Airway epithelial cell (primary cell): ENCODE data around the gene CD68. TPM values are rescaled to one million over a fixed set of nuclear protein-coding genes. Genes with fewer than 3 reads are reported as not detected.

Source experiments
- total RNA-seq: library from RNA; depleted of rRNA; stranded (reverse); fragments of >200 nt; gene quantifications from 2 replicates; pipeline ENCODE4 v1.2.3, GENCODE V29; 2015

Gene CD68
- total RNA-seq, result 14.8 and 21.2 TPM in 2 replicates

GRCh38 chr17:7579001-7579833 lies at the start of gene CD68:
Gene CD68, plus strand, starts transcription at chr17:7579638. Its CDS starts 40 bp downstream, at chr17:7579678.

GRCh38 chr17:7548585-7549400 lies 30.6 kb upstream of the CD68 start, which contains the start of gene TNFSF12:
Gene TNFSF12, plus strand, starts transcription at chr17:7549058. Its CDS starts 96 bp downstream, at chr17:7549154.

GRCh38 chr17:7558544-7559319 lies 20.7 kb upstream of the CD68 start, which contains the start of gene TNFSF13:
Gene TNFSF13, plus strand, starts transcription at chr17:7558750. Its CDS starts 290 bp downstream, at chr17:7559040.

GRCh38 chr17:7561589-7562207 lies 17.7 kb upstream of the CD68 start, which contains the start of gene SENP3:
Gene SENP3, plus strand, starts transcription at chr17:7561919. Its CDS starts 1,158 bp downstream, at chr17:7563077.

GRCh38 chr17:7583253-7584109 lies 4.0 kb downstream of the CD68 start, which contains the start of gene MPDU1:
Gene MPDU1, plus strand, starts transcription at chr17:7583852. Its CDS starts 11 bp downstream, at chr17:7583863.

GRCh38 chr17:7589891-7590691 lies 10.7 kb downstream of the CD68 start, which contains the start of gene SOX15:
Gene SOX15, minus strand, starts transcription at chr17:7590094. Its CDS starts 418 bp downstream, at chr17:7589676.

GRCh38 chr17:7614425-7615264 lies 35.2 kb downstream of the CD68 start, which contains the start of gene FXR2:
Gene FXR2, minus strand, starts transcription at chr17:7614897. Its CDS starts 365 bp downstream, at chr17:7614532.

GRCh38 chr17:7627250-7628121 lies 48.0 kb downstream of the CD68 start, which contains the start of gene SAT2:
Gene SAT2, minus strand, starts transcription at chr17:7627821. Its CDS starts 186 bp downstream, at chr17:7627635.

GRCh38 chr17:7629939-7630571 lies 50.6 kb downstream of the CD68 start, which contains the start of gene SHBG:
Gene SHBG, plus strand, starts transcription at chr17:7630135. Its CDS starts 38 bp downstream, at chr17:7630173.

Other genes starting within 250 kb of the CD68 start
- 0.42 and 0.78 TPM in 2 replicates for gene ACAP1, start 243.1 kb upstream of the CD68 start, total RNA-seq
- 48.4 and 61.1 TPM in 2 replicates for gene KCTD11, start 227.5 kb upstream of the CD68 start, total RNA-seq
- gene TMEM95, start 224.5 kb upstream of the CD68 start, total RNA-seq, result not detected in 2 replicates
- 13.0 and 15.8 TPM in 2 replicates for gene TNK1, start 198.5 kb upstream of the CD68 start, total RNA-seq
- gene PLSCR3, start 185.1 kb upstream of the CD68 start, total RNA-seq, result 64.6 and 96.0 TPM in 2 replicates
- gene TMEM256, start 175.5 kb upstream of the CD68 start, total RNA-seq, result 117 and 202 TPM in 2 replicates
- 6.0 and 8.9 TPM in 2 replicates for gene NLGN2, start 171.8 kb upstream of the CD68 start, total RNA-seq
- not detected in 2 replicates for gene SPEM1, start 159.3 kb upstream of the CD68 start, total RNA-seq
- not detected in 2 replicates for gene SPEM2, start 154.0 kb upstream of the CD68 start, total RNA-seq
- not detected in 2 replicates for gene SPEM3, start 150.8 kb upstream of the CD68 start, total RNA-seq
- gene TMEM102, start 144.2 kb upstream of the CD68 start, total RNA-seq, result 29.6 and 33.5 TPM in 2 replicates
- gene FGF11, start 140.1 kb upstream of the CD68 start, total RNA-seq, result 18.3 and 32.1 TPM in 2 replicates
- 10.9 and 11.0 TPM in 2 replicates for gene CHRNB1, start 134.6 kb upstream of the CD68 start, total RNA-seq
- 29.5 and 46.1 TPM in 2 replicates for gene ZBTB4, start 100.0 kb upstream of the CD68 start, total RNA-seq
- not detected in 2 replicates for gene SLC35G6, start 98.2 kb upstream of the CD68 start, total RNA-seq
- gene POLR2A, start 95.3 kb upstream of the CD68 start, total RNA-seq, result 62.4 and 64.9 TPM in 2 replicates
- 4.2 and 10.8 TPM in 2 replicates for gene TNFSF12, start 30.6 kb upstream of the CD68 start, total RNA-seq
- 4.4 and 5.1 TPM in 2 replicates for gene TNFSF13, start 20.9 kb upstream of the CD68 start, total RNA-seq
- 44.8 and 62.7 TPM in 2 replicates for gene SENP3, start 17.7 kb upstream of the CD68 start, total RNA-seq
- gene MPDU1, start 4.2 kb downstream of the CD68 start, total RNA-seq, result 147 and 153 TPM in 2 replicates
- 162 and 173 TPM in 2 replicates for gene SOX15, start 10.5 kb downstream of the CD68 start, total RNA-seq
- 39.4 and 49.4 TPM in 2 replicates for gene FXR2, start 35.3 kb downstream of the CD68 start, total RNA-seq
- 25.9 and 36.9 TPM in 2 replicates for gene SAT2, start 48.2 kb downstream of the CD68 start, total RNA-seq
- gene SHBG, start 50.5 kb downstream of the CD68 start, total RNA-seq, result 0.28 and 0.51 TPM in 2 replicates
- gene ATP1B2, start 71.3 kb downstream of the CD68 start, total RNA-seq, result not detected in 2 replicates
- 47.3 and 58.3 TPM in 2 replicates for gene TP53, start 107.9 kb downstream of the CD68 start, total RNA-seq
- gene WRAP53, start 108.8 kb downstream of the CD68 start, total RNA-seq, result 9.3 and 13.6 TPM in 2 replicates
- gene EFNB3, start 125.6 kb downstream of the CD68 start, total RNA-seq, result 2.0 and 2.6 TPM in 2 replicates
- gene DNAH2, start 138.1 kb downstream of the CD68 start, total RNA-seq, result 0.21 and 0.33 TPM in 2 replicates